DOHH2 (cell line): Measurements from ENCODE around the gene EFNA5.

Source experiments
- H3F3A ChIP-seq: fragments of 200-600 bp; sonication (generic), shearing (Covaris generic); 2 replicates; pipeline ENCODE4 v1.6.0; 2016; ENCODE audit warnings: antibody characterized with exemption, mild to moderate bottlenecking; ENCODE audit not compliant: control insufficient read depth, insufficient read depth
- H3K27ac ChIP-seq: fragments of 200-600 bp; sonication (generic); 2 replicates; pipeline ENCODE4 v1.5.1; 2014; ENCODE audit warnings: low read depth, mild to moderate bottlenecking, low read length, moderate library complexity
- H3K27me3 ChIP-seq: fragments of 200-600 bp; sonication (generic); 2 replicates; pipeline ENCODE4 v1.6.1; 2014; ENCODE audit warnings: mild to moderate bottlenecking, low read length, mixed read lengths; ENCODE audit not compliant: control insufficient read depth
- H3K36me3 ChIP-seq: fragments of 200-600 bp; sonication (generic); 2 replicates; pipeline ENCODE4 v1.6.1; 2014; ENCODE audit warnings: mild to moderate bottlenecking, low read length, moderate library complexity, mixed read lengths; ENCODE audit not compliant: control insufficient read depth
- H3K4me1 ChIP-seq: fragments of 200-600 bp; sonication (generic); 2 replicates; pipeline ENCODE4 v1.6.1; 2014; ENCODE audit warnings: mild to moderate bottlenecking, low read length, mixed read lengths; ENCODE audit not compliant: control insufficient read depth
- H3K4me2 ChIP-seq: fragments of 200-600 bp; sonication (generic); 2 replicates; pipeline ENCODE4 v1.6.0; 2014; ENCODE audit warnings: mild to moderate bottlenecking, low read length, moderate library complexity
- H3K4me3 ChIP-seq: fragments of 200-600 bp; sonication (generic); 2 replicates; pipeline ENCODE4 v1.5.1; 2014; ENCODE audit warnings: mild to moderate bottlenecking, low read length, mixed read lengths
- H3K79me2 ChIP-seq: fragments of 200-600 bp; sonication (generic); 2 replicates; pipeline ENCODE4 v1.6.1; 2014; ENCODE audit warnings: mild to moderate bottlenecking, low read length, mixed read lengths; ENCODE audit not compliant: control insufficient read depth
- H3K9me2 ChIP-seq: fragments of 200-600 bp; sonication (generic); replicated peaks from 2 replicates; pipeline ENCODE4 v1.6.1; 2014; ENCODE audit warnings: mild to moderate bottlenecking, low read length, mixed read lengths; ENCODE audit not compliant: control insufficient read depth
- H3K9me3 ChIP-seq: fragments of 200-600 bp; sonication (generic); 2 replicates; pipeline ENCODE4 v1.6.1; 2014; ENCODE audit warnings: antibody characterized with exemption, low read length, mixed read lengths; ENCODE audit not compliant: control insufficient read depth, insufficient read depth
- H4K20me1 ChIP-seq: fragments of 200-600 bp; sonication (generic); 2 replicates; pipeline ENCODE4 v1.6.0; 2014; ENCODE audit warnings: low read depth, mild to moderate bottlenecking, antibody characterized with exemption, low read length, moderate library complexity; ENCODE audit not compliant: control insufficient read depth, insufficient read depth
- CTCF ChIP-seq: fragments of 200-600 bp; sonication (generic); IDR thresholded peaks from one replicate; pipeline ENCODE4 v1.5.1; 2014; ENCODE audit warnings: antibody characterized with exemption, mild to moderate bottlenecking, low read depth, low read length; ENCODE audit not compliant: poor library complexity, severe bottlenecking
- EZH2phosphoT487 ChIP-seq: fragments of 200-600 bp; sonication (generic); IDR thresholded peaks from 2 replicates; pipeline ENCODE4 v1.6.1; 2017; ENCODE audit warnings: borderline replicate concordance, mild to moderate bottlenecking, antibody characterized with exemption, low read length, moderate library complexity, mixed read lengths

EFNA5 gene

GRCh38 chr5:107555425-107556090 is 115.2 kb downstream of the EFNA5 start:
- Histone ChIP-seq H3K4me3 (no peak overlapping the region), H3K4me2 (no peak overlapping the region), H3K27me3 (no peaks in the 10 kb centered on the region), H3K4me1 (no peaks in the 10 kb centered on the region), H3K79me2 (no peaks in the 10 kb centered on the region), H3K27ac (no peak overlapping the region), H3K9me2 (no peaks in the 10 kb centered on the region), H3K9me3 (no peaks in the 10 kb centered on the region), H3F3A (no peaks in the 10 kb centered on the region), H3K36me3 (no peaks in the 10 kb centered on the region), H4K20me1 (no peaks in the 10 kb centered on the region)
- TF ChIP-seq CTCF (no peak), EZH2phosphoT487 (no peak)

- Histone ChIP-seq H3K4me2 (no peak overlapping the region), H3F3A (no peaks in the 10 kb centered on the region), H3K27me3 (no peaks in the 10 kb centered on the region), H3K27ac (no peak overlapping the region), H3K4me3 (no peak overlapping the region), H3K79me2 (no peaks in the 10 kb centered on the region), H4K20me1 (no peaks in the 10 kb centered on the region), H3K9me2 (no peaks in the 10 kb centered on the region), H3K36me3 (no peaks in the 10 kb centered on the region), H3K4me1 (no peaks in the 10 kb centered on the region), H3K9me3 (no peaks in the 10 kb centered on the region)
- no peak for TF ChIP-seq CTCF
- TF ChIP-seq EZH2phosphoT487: no peak
Observed at GRCh38 chr5:107554776-107555424, 115.8 kb downstream of the EFNA5 start.

GRCh38 chr5:107553117-107553555 is 117.6 kb downstream of the EFNA5 start:
- no peak overlapping the region for H3K27ac ChIP-seq
- H3F3A ChIP-seq: no peaks in the 10 kb centered on the region
- H3K9me2 ChIP-seq: no peaks in the 10 kb centered on the region
- no peaks in the 10 kb centered on the region for H3K36me3 ChIP-seq
- no peak overlapping the region for H3K4me2 ChIP-seq
- H3K4me3 ChIP-seq: no peak overlapping the region
- TF ChIP-seq CTCF (no peak), EZH2phosphoT487 (no peak)
- no peaks in the 10 kb centered on the region for H3K27me3 ChIP-seq
- no peaks in the 10 kb centered on the region for H3K79me2 ChIP-seq
- H3K9me3 ChIP-seq: no peaks in the 10 kb centered on the region
- H4K20me1 ChIP-seq: no peaks in the 10 kb centered on the region
- H3K4me1 ChIP-seq: no peaks in the 10 kb centered on the region
